Transverse colon (tissue), 4 donors: ENCODE measurements around the gene SEMA3E.

ENCODE experiments used
- CTCF ChIP-seq, 5 experiments: fragments of 200-600 bp in 3 of 5; fragments of 450-650 bp in 2 of 5; sonication (generic) in 3 of 5; IDR thresholded peaks; 1 replicate in 2 of 5; 2 replicates in 3 of 5; pipeline ENCODE4 v1.5.1; 2016 to 2017; ENCODE audit warnings: antibody characterized with exemption in 5 of 5, inconsistent platforms in 3 of 5, mild to moderate bottlenecking in 2 of 5, moderate library complexity in 1 of 5
- POLR2A ChIP-seq: fragments of 450-650 bp; IDR thresholded peaks from one replicate; pipeline ENCODE4 v1.6.1; 2016; ENCODE audit warnings: antibody characterized with exemption, mild to moderate bottlenecking, moderate library complexity
- POLR2AphosphoS5 ChIP-seq, 3 donors: sonication (generic); formaldehyde crosslinking; IDR thresholded peaks; one replicate each; pipeline ENCODE4 v1.6.1; 2016; ENCODE audit warnings: antibody characterized with exemption in 3 of 3

- TF ChIP-seq CTCF (IDR thresholded peaks at IDR 0.05) (no peak), POLR2A (no peak), POLR2AphosphoS5 (IDR thresholded peaks at IDR 0.05) (no peak)
Observed at GRCh38 chr7:83466187-83466923, 182.6 kb downstream of the SEMA3E start.
